GM21576 (cell line): ENCODE measurements around the gene JAKMIP3.

ENCODE experiments used
- ATAC-seq: cut with Tn5 transposase; IDR thresholded peaks from one replicate; pipeline ENCODE4 v1.9.1; 2021; ENCODE audit warnings: mild to moderate bottlenecking, moderate library complexity; ENCODE audit not compliant: unreplicated experiment

The JAKMIP3 gene

DNA sequence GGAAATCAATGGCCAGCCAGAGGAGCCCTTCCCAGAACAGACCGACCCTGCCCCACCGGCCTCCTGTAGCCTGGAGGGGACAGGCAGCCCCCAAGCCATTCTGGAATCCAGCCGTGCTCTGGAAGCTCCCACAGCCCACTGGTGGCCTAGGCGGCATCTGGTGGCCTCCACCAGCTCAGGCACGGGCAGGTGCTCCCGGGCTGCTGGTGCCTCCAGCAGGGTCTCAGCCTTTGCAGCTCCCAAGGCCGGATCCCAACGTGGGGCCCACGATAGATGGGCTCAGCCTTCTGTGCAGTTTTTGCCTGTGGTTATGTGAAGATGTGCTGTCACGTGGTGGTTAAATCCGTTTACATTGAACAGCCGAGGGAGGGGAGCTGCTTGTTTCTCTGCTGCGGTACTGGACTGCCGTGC is 44.4 kb downstream of the JAKMIP3 start:
- ATAC-seq: no peak

DNA sequence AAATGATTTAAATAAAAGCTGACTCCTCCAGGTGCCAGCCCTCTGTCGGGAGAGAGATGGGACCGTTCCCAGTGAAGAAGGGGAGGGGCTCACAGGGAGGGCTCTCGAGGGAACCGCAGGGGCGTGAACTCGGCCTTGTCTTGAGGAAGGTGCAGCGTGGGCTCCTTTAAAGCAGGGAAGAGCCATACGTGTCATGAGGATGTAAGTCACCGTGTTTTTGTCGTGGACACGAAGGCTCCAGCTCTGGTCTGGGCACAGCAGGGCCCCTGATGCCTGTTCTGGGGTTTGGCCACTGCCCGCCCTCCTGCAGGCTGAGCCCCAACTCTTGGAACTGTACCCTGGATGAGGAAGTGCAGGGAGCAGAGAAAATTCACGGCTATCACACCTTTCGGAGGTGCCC is 45.0 kb downstream of the JAKMIP3 start:
- no peak for ATAC-seq

DNA sequence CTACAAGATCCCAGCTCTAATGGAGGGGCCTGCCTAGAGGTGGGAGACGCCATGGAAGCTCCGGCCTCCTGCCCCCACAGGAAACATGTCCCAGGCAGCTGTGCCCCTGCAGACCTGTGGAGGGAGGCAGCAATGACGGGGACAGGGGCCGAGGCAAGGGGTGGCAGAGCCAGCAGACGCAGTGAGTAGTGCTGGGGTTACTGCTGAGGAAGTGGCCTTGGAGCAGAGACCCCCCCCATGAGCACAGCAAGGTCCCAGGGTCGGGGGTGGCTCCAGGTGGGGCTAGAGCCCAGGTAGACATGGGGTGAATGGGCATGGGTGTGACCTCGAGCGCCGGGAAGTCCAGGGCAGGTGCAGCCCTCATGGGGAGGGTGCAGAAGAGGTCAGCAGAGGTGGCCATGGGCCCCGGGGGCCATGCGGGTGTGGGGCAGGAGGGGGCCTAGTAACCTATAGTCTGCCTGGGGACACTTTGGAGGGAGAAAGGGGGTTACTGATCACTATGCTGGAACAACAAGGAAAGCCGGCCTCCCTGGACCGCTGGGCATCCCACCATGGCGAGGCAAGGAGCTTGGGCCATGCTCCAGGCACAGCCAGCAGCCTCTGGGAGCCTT is 45.5 kb downstream of the JAKMIP3 start:
- ATAC-seq: no peak

DNA sequence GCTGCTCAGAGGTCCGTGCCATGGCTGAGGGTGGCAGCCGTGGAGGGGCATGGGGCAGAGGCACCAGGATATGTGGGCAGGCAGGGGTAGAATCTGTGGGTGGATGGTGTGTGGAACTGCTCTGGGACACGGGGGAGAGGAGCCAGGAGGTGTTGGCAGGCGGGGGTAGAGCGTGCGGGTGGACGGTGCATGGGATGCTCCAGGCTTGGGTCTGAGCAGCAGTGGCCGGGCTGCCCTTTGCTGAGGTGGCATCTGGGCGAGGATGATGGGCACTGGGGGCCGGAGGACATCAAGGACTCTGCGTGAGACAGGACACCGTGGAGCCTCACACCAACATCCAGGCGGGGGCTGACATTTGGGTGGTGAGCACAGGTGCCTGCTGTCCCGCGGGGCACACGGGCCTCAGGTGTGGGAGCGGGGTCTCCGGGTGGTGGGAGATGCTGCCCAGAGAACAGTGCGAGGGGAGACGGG is 46.2 kb downstream of the JAKMIP3 start:
- no peak for ATAC-seq

DNA sequence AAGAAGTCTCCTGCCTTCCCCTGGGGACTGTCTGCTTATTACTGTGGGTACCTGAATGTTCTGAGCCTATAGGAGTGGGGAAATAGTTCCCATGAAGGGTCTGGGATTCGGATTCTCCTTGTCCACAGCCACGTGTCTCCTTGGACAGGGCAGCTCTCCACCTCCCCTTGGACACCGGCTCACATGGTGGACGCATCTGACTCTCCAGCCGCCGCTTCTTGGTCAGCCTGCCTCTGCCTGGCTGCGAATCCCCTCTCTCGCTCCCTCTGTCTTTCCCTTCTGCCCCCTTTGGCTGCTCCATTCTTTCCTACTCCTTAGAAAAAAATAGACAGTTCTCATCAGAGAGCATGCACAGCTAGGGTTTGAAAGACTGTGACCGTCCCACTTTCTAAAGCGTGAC is 46.9 kb downstream of the JAKMIP3 start:
- ATAC-seq: no peak

DNA sequence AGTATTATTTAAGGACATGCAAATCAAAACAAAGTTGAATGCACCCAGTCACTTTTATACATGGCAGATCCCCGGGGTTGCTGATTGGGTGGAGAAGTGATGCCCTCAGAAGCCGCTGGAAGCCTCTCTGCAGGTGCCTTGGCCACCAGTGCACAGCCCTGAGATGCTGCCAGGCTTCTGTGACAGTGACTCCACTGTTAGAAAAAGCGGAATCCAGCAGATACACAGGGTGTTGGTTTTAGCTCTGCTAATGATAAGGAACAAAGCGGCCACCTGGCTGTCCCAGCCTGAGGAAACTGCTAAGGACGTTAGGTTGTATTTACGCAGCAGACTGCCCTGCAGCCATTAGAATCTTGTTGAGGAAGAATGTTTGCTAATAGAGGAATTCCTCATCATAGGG is 47.5 kb downstream of the JAKMIP3 start:
- ATAC-seq: no peak

DNA sequence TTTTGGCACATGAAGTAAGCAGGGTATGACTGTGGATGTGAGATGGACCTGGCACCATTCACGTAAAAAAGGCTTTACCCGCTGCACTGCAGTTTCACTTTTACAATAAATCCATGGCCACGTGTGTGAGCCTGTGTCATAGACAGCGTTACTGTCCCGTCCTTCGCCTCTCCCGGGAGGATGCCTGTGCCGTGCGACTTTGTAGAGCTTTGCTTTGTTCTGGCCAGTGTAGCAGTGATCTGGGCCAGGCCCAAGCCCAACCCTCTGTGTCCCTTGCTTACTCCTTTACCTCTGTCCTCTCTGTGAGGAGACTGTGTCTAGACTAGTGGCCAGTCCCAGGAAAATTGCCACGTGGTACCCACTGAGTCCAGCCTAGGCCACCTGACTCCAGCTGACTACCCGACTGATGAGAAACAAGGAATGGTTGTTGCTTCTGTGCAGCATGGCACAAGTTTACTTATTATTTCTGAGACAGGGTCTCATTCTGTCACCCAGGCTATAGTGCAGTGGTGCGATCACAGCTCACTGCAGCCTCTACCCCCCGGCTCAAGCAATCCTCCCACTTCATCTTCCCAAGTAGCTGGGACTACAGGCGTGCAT is 48.1 kb downstream of the JAKMIP3 start:
- no peak for ATAC-seq

DNA sequence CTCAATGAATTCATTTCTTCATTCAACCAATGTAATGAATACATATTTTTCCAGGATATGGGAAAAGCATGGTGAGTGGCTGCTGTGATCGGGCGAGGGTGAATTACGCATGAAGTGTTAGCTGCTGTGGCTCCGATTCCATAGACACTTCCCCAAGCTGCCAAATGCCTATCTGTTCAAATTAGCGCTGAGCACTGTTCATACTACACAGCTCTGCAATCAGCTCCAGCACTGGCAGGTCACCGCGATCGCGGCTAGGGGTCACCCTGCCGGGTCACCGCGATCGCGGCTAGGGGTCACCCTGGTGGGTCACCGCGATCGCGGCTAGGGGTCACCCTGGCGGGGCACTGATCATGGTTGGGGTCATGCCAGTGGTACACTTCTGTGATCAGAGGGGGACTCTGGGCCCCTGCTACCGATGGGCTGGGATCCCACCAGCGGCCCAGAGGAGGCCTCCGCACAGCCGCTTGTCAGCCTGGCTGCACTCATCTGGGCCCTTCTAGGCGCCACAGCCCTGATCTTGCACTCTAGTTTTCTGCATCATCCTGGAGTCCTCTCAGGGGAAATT is 49.3 kb downstream of the JAKMIP3 start:
- no peak for ATAC-seq
